Measurements from ENCODE around the gene CTSW. TPM values are rescaled to one million over a fixed set of nuclear protein-coding genes. Genes with fewer than 3 reads are reported as not detected.
"Not testable (repeated sequence)": the region's sequence is repeated elsewhere in the genome, so short reads cannot be mapped to it uniquely, and the experiment has no call there.

CTSW gene
- total and polyA plus RNA-seq, 5 donors from 2014 or later: 3.5 to 35.9 (median 12.4) TPM

- peaks cover 19% of the 10 kb centered on the region for H3K36me3 ChIP-seq (ENCODE audit: control insufficient read depth, insufficient read depth, low read length)
- Mint-ChIP-seq H3K36me3 (peaks cover 13% of the 10 kb centered on the region), H3K4me1 (peaks cover 13 to 66% (median 43%) of the 10 kb centered on the region in 4 donors), H3K9me3 (no peaks in the 10 kb centered on the region), H3K4me3 (peak overlapping the region; percentile 87 to 94 (median 89)), H3K27ac (peak overlapping the region; percentile 97 to 100 (median 99)), H3K27me3 (peaks cover 6% of the 10 kb centered on the region)
- H3K9me3 ChIP-seq (ENCODE audit: control insufficient read depth in 2 of 2, low read length in 2 of 2): no peaks in the 10 kb centered on the region
- ATAC-seq (ENCODE audit: low read depth in 2 of 2) (no peak), DNase-seq (no peak)
- peak overlapping the region; percentile 69 for H3K4me3 ChIP-seq (ENCODE audit: low read depth, low read length)
- peaks cover 49% of the 10 kb centered on the region for H3K4me1 ChIP-seq (ENCODE audit: control insufficient read depth, insufficient read depth, low read length, poor library complexity, severe bottlenecking)
- peak overlapping the region; percentile 97 for H3K27ac ChIP-seq (ENCODE audit: insufficient read depth, low read length, poor library complexity, severe bottlenecking)
- no peaks in the 10 kb centered on the region for H3K27me3 ChIP-seq (ENCODE audit: control insufficient read depth, insufficient read depth, low read length)
Observed at GRCh38 chr11:65886826-65887722, 7.4 kb downstream of the CTSW start.

- Histone ChIP-seq H3K36me3 (ENCODE audit: control insufficient read depth, insufficient read depth, low read length) (peaks cover 19% of the 10 kb centered on the region), H3K27ac (ENCODE audit: insufficient read depth, low read length, poor library complexity, severe bottlenecking) (peak overlapping the region; percentile 97), H3K4me3 (ENCODE audit: low read depth, low read length) (peak overlapping the region; percentile 69), H3K27me3 (ENCODE audit: control insufficient read depth, insufficient read depth, low read length) (no peaks in the 10 kb centered on the region), H3K9me3 (ENCODE audit: control insufficient read depth in 2 of 2, low read length in 2 of 2) (no peaks in the 10 kb centered on the region), H3K4me1 (ENCODE audit: control insufficient read depth, insufficient read depth, low read length, poor library complexity, severe bottlenecking) (peaks cover 56% of the 10 kb centered on the region)
- DNase-seq (no peak), ATAC-seq (ENCODE audit: low read depth in 2 of 2) (no peak)
- H3K9me3 Mint-ChIP-seq: no peaks in the 10 kb centered on the region
- peak overlapping the region; percentile 87 to 94 (median 89) for H3K4me3 Mint-ChIP-seq
- H3K27ac Mint-ChIP-seq: peak overlapping the region; percentile 97 to 100 (median 99)
- peaks cover 13 to 73% (median 49%) of the 10 kb centered on the region in 4 donors for H3K4me1 Mint-ChIP-seq
- peaks cover 13% of the 10 kb centered on the region for H3K36me3 Mint-ChIP-seq
- peaks cover 6% of the 10 kb centered on the region for H3K27me3 Mint-ChIP-seq
Observed at GRCh38 chr11:65887723-65888162, 8.1 kb downstream of the CTSW start.

DNA sequence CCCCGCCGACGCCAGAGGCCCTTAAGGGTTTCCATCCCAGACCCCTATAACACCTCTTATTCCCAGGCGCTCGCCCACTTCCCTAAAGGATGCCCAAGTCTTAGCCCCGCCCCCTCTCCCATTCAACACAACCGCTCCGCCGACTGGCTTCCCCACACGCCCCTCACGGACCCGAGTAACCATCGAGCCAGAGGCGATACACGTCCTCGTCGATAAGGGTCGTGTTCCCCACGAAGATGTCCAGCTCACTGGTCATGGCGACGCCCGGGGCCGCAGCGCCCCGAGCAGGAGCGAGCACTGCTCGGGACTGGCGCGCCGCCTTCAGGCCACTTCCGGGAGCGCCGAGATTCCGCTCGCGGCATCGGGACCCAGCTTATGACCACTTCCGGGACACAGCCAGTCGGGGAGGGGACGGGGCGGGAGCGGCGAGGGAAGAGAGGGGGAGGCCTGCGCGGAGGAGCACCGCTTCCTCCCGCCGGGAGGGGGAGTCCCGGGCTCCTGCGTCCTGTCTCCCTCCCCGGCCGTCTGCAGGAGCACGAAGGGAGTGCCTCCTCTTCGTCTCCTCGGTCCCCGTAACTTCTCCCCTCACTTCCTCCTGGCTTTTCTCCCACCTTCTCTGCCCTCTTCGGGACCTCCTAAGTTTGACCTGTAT, 8.7 kb downstream of the CTSW start, which contains the start of gene FIBP:
Gene FIBP, minus strand, starts transcription at position 309 of the 652 bp plus-strand sequence. Its CDS starts 53 bp downstream, at position 256.
- H3K36me3 ChIP-seq (ENCODE audit: control insufficient read depth, insufficient read depth, low read length): peaks cover 16% of the 10 kb centered on the region
- H3K27me3 Mint-ChIP-seq: peaks cover 6% of the 10 kb centered on the region
- H3K4me3 ChIP-seq (ENCODE audit: low read depth, low read length): peak within 1 kb of the TSS; percentile 88
- peak within 1 kb of the TSS; percentile 97 for H3K27ac ChIP-seq (ENCODE audit: insufficient read depth, low read length, poor library complexity, severe bottlenecking)
- no peaks in the 10 kb centered on the region for H3K9me3 Mint-ChIP-seq
- DNase-seq (peak; percentile 90 to 97 (median 95)), ATAC-seq (ENCODE audit: low read depth in 2 of 2) (peak; percentile 65 to 68)
- peaks cover 61% of the 10 kb centered on the region for H3K4me1 ChIP-seq (ENCODE audit: control insufficient read depth, insufficient read depth, low read length, poor library complexity, severe bottlenecking)
- H3K27me3 ChIP-seq (ENCODE audit: control insufficient read depth, insufficient read depth, low read length): no peaks in the 10 kb centered on the region
- peaks cover 13 to 78% (median 53%) of the 10 kb centered on the region in 4 donors for H3K4me1 Mint-ChIP-seq
- H3K9me3 ChIP-seq (ENCODE audit: control insufficient read depth in 2 of 2, low read length in 2 of 2): no peaks in the 10 kb centered on the region
- peak within 1 kb of the TSS; percentile 97 to 100 (median 99) for H3K27ac Mint-ChIP-seq
- peak within 1 kb of the TSS; percentile 87 to 94 (median 89) for H3K4me3 Mint-ChIP-seq
- H3K36me3 Mint-ChIP-seq: peaks cover 13% of the 10 kb centered on the region

DNA sequence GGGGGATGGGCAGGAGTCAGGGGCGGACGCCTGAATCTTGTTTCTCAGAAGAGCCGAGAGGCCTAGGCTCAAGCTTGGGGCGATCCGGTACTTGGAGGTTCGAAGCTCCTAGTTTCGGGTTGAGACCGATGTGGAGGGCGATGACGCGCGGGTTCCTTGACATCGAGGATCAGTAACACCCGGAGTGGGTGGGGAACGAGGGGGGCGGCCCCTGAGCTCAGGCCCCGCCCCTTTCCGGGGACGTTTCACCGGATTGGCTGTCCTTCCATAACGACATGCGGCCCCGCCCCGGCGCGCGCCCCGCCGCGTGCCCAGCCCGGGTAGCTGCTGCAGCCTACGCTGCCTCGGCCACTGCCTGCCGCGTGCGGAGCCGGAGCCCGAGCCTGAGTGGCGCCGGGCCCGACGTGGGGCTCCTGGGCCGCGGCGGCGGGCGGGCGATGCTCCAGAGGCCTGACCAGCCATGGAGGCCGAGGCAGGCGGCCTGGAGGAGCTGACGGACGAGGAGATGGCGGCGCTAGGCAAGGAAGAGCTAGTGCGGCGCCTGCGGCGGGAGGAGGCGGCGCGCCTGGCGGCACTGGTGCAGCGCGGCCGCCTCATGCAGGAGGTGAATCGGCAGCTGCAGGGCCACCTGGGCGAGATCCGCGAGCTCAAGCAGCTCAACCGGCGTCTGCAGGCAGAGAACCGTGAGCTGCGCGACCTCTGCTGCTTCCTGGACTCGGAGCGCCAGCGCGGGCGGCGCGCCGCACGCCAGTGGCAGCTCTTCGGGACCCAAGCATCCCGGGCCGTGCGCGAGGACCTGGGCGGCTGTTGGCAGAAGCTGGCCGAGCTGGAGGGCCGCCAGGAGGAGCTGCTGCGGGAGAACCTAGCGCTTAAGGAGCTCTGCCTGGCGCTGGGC, 10.9 kb downstream of the CTSW start, which contains the start of gene CCDC85B:
Gene CCDC85B, plus strand, starts transcription at position 350 of the 895 bp plus-strand sequence. Its CDS starts 111 bp downstream, at position 461.
- Mint-ChIP-seq H3K4me1 (peaks cover 13 to 71% (median 47%) of the 10 kb centered on the region in 4 donors), H3K27ac (peak within 1 kb of the TSS; percentile 98 to 100 (median 99)), H3K27me3 (peaks cover 6% of the 10 kb centered on the region), H3K36me3 (peaks cover 4% of the 10 kb centered on the region), H3K4me3 (peak within 1 kb of the TSS; percentile 87 to 96 (median 90)), H3K9me3 (no peaks in the 10 kb centered on the region)
- Histone ChIP-seq H3K4me3 (ENCODE audit: low read depth, low read length) (peak within 1 kb of the TSS; percentile 88), H3K9me3 (ENCODE audit: control insufficient read depth in 2 of 2, low read length in 2 of 2) (no peaks in the 10 kb centered on the region), H3K27ac (ENCODE audit: insufficient read depth, low read length, poor library complexity, severe bottlenecking) (peak within 1 kb of the TSS; percentile 97), H3K4me1 (ENCODE audit: control insufficient read depth, insufficient read depth, low read length, poor library complexity, severe bottlenecking) (peaks cover 64% of the 10 kb centered on the region), H3K27me3 (ENCODE audit: control insufficient read depth, insufficient read depth, low read length) (no peaks in the 10 kb centered on the region), H3K36me3 (ENCODE audit: control insufficient read depth, insufficient read depth, low read length) (peaks cover 1% of the 10 kb centered on the region)
- DNase-seq (peak; percentile 98), ATAC-seq (ENCODE audit: low read depth in 2 of 2) (peak; percentile 65 to 79)

DNA sequence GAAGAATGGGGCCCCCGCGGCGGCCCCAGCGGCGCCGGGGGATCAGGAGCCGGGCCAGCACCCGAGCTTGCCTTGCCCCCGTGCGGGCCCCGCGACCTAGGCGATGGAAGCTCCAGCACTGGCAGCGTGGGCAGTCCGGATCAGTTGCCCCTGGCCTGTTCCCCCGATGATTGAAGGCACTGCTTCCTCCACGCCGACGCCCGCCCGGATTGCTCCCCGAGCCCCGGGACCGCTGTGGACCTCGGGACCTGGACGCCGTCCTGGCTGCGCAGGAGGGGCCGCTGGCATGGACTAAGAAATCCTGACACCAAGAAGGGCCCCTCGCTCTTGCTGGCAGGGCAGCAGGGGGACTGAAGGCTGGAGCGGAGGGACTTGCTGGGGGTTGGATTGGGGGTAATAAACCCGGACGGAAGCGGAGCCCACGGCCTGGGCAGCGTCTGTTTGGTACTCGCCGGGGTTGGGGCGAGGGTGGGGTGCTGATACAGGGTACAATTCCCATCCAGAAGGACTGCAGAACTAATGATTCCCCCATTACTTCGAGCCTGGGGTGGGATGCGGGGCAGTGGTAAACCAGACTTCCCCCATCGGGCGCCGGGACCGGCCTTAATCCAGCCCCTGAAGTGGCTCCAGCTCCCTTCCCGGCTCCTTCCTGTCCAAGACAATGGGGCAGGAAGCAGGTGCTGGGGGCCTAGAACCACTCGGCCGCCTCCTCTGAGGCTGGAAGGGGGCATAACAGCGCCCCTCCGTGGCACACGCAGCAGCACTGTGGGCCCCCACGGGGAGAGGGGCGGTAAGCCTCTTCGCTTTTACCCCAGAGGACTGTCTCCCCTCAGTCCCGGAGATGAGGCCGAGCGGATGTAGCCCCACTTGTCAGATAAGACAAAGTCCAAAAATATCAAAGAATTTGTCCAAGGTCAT, 11.8 kb downstream of the CTSW start:
- peak overlapping the region; percentile 82 to 96 (median 90) for H3K4me3 Mint-ChIP-seq
- H3K27me3 ChIP-seq (ENCODE audit: control insufficient read depth, insufficient read depth, low read length): no peaks in the 10 kb centered on the region
- no peaks in the 10 kb centered on the region for H3K9me3 Mint-ChIP-seq
- peak overlapping the region; percentile 97 for H3K27ac ChIP-seq (ENCODE audit: insufficient read depth, low read length, poor library complexity, severe bottlenecking)
- H3K27me3 Mint-ChIP-seq: peaks cover 6% of the 10 kb centered on the region
- peak overlapping the region; percentile 48 to 93 (median 90) for H3K27ac Mint-ChIP-seq
- no peaks in the 10 kb centered on the region for H3K36me3 ChIP-seq (ENCODE audit: control insufficient read depth, insufficient read depth, low read length)
- DNase-seq (peak in 1 of 3 donors; percentile 34), ATAC-seq (ENCODE audit: low read depth in 2 of 2) (no peak)
- H3K4me1 Mint-ChIP-seq: peaks cover 13 to 68% (median 47%) of the 10 kb centered on the region in 4 donors
- H3K9me3 ChIP-seq (ENCODE audit: control insufficient read depth in 2 of 2, low read length in 2 of 2): no peaks in the 10 kb centered on the region
- peak overlapping the region; percentile 42 for H3K4me3 ChIP-seq (ENCODE audit: low read depth, low read length)
- H3K4me1 ChIP-seq (ENCODE audit: control insufficient read depth, insufficient read depth, low read length, poor library complexity, severe bottlenecking): peaks cover 64% of the 10 kb centered on the region
- H3K36me3 Mint-ChIP-seq: peaks cover 4% of the 10 kb centered on the region

GRCh38 chr11:65892137-65892540, 12.5 kb downstream of the CTSW start:
- peaks cover 13 to 62% (median 43%) of the 10 kb centered on the region in 4 donors for H3K4me1 Mint-ChIP-seq
- not testable (repeated sequence) for H3K9me3 Mint-ChIP-seq; H3K36me3 ChIP-seq (ENCODE audit: control insufficient read depth, insufficient read depth, low read length); H3K27me3 ChIP-seq (ENCODE audit: control insufficient read depth, insufficient read depth, low read length); H3K36me3 Mint-ChIP-seq; ATAC-seq (ENCODE audit: low read depth in 2 of 2); H3K9me3 ChIP-seq (ENCODE audit: control insufficient read depth in 2 of 2, low read length in 2 of 2); H3K27me3 Mint-ChIP-seq; DNase-seq
- Histone ChIP-seq H3K27ac (ENCODE audit: insufficient read depth, low read length, poor library complexity, severe bottlenecking) (peak overlapping the region; percentile 97), H3K4me1 (ENCODE audit: control insufficient read depth, insufficient read depth, low read length, poor library complexity, severe bottlenecking) (peaks cover 64% of the 10 kb centered on the region), H3K4me3 (ENCODE audit: low read depth, low read length) (peak overlapping the region; percentile 42)
- H3K4me3 Mint-ChIP-seq: peak overlapping the region; percentile 82 to 96 (median 90)
- H3K27ac Mint-ChIP-seq: peak overlapping the region; percentile 6 to 93 (median 90)
